Measurements from ENCODE around the gene GYG1.

GRCh38 chr3:149009732-149010131 is 18.4 kb downstream of the GYG1 start:
- TF ChIP-seq ZFX (IDR thresholded peaks at IDR 0.05) = no peak
- TF ChIP-seq, protein P1, sequence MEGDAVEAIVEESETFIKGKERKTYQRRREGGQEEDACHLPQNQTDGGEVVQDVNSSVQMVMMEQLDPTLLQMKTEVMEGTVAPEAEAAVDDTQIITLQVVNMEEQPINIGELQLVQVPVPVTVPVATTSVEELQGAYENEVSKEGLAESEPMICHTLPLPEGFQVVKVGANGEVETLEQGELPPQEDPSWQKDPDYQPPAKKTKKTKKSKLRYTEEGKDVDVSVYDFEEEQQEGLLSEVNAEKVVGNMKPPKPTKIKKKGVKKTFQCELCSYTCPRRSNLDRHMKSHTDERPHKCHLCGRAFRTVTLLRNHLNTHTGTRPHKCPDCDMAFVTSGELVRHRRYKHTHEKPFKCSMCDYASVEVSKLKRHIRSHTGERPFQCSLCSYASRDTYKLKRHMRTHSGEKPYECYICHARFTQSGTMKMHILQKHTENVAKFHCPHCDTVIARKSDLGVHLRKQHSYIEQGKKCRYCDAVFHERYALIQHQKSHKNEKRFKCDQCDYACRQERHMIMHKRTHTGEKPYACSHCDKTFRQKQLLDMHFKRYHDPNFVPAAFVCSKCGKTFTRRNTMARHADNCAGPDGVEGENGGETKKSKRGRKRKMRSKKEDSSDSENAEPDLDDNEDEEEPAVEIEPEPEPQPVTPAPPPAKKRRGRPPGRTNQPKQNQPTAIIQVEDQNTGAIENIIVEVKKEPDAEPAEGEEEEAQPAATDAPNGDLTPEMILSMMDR (conservative IDR thresholded peaks at IDR 0.05) = no peak

Data from C4-2B (cell line).